B cell (primary cell): ENCODE measurements around the gene CHMP2B.

Experiments
- CTCF ChIP-seq: fragments of 200-600 bp; IDR thresholded peaks from one replicate; pipeline ENCODE4 v1.8.0; 2022; ENCODE audit warnings: antibody characterized with exemption, mild to moderate bottlenecking
- EZH2 ChIP-seq: IDR thresholded peaks from 2 replicates; pipeline ENCODE4 v1.6.1; 2012; ENCODE audit warnings: borderline replicate concordance, low read depth, mild to moderate bottlenecking, moderate library complexity, low read length; ENCODE audit not compliant: insufficient read depth, poor library complexity, severe bottlenecking

DNA sequence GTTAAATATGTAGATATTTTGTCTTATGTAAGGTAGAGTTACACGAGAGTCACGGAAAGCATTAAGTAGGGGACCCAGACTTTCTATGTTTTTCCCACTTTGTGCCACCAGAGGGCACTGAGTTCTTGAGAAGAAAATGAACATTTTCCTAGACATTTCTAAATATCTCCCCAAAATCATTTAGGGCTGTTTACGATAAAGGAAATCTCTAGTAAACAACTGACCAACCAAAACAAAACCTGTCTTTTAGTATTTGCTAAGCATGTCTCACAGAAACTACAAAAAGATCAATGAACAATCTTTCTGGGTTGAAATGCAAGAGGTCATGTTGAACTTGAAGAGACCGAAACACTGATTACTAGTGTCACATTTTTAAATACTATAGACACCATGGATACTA lies 33.2 kb downstream of the CHMP2B start:
- TF ChIP-seq CTCF: peak; percentile 83
- TF ChIP-seq EZH2: no peak
